ENCODE measurements around the gene SLX9.

SLX9 gene

DNA sequence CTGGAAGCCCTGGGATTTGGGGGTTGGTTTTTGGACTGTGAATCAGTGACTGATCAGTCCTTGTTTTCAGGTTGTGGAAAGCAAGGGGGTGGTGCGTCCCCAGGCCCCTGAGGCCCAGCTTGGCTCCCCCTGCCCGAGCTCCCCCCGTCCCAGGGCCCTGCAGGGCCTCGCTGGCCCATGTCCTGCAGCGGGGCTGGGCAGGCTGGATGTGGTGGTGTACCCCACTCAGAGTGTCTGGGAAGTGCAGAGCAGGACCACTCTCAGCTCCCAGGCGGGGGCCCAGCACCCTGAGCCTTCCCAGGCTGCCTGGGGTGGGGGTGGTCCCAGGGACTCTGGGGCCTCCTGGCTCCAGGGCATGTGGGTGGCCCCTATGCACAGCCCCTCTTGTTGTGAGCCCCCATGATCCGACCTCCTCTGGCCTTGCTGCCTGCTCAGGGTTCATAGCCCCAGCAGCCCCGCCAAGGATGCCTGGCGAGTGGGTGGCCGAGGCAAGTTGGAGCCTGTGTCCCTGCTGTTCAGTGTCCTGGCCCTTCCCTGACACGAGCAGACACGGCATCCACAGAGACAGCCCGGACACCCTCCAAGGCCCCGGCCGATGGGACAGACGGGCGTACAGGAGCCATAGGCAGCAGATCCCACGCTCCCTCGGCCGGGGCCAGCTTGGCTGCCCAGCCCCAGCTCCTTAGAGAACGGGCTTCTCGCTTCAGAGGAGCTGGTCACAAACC is 37.9 kb downstream of the SLX9 start:
- DNase-seq (ENCODE audit: low spot score): no peak

- DNase-seq (ENCODE audit: low spot score): no peak
Observed at GRCh38 chr21:44979687-44980561, 40.1 kb downstream of the SLX9 start.

GRCh38 chr21:44980562-44981489 is 41.0 kb downstream of the SLX9 start:
- DNase-seq (ENCODE audit: low spot score): no peak

GRCh38 chr21:44982558-44983250 is 42.9 kb downstream of the SLX9 start:
- DNase-seq (ENCODE audit: low spot score): no peak

GRCh38 chr21:44983421-44984206 is 43.8 kb downstream of the SLX9 start:
- no peak for DNase-seq (ENCODE audit: low spot score)

DNA sequence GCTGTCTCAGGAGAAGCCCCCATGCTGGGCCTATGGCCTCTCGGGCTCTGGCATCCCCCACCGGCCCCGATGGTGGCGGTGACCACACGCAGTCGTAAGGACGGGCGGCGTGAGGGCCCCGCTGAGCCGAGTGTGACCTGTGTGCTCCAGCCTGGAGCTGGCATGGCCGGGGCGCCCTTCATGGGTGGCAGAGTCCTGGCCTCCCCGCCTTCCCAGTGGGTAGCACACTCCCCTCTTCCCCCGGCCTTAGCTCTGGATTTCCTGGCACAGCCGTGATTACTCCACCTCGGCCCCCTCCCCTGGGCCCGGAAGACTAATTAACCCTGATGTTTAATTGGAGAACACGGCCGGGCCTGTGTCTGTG is 44.6 kb downstream of the SLX9 start:
- DNase-seq (ENCODE audit: low spot score): no peak

DNA sequence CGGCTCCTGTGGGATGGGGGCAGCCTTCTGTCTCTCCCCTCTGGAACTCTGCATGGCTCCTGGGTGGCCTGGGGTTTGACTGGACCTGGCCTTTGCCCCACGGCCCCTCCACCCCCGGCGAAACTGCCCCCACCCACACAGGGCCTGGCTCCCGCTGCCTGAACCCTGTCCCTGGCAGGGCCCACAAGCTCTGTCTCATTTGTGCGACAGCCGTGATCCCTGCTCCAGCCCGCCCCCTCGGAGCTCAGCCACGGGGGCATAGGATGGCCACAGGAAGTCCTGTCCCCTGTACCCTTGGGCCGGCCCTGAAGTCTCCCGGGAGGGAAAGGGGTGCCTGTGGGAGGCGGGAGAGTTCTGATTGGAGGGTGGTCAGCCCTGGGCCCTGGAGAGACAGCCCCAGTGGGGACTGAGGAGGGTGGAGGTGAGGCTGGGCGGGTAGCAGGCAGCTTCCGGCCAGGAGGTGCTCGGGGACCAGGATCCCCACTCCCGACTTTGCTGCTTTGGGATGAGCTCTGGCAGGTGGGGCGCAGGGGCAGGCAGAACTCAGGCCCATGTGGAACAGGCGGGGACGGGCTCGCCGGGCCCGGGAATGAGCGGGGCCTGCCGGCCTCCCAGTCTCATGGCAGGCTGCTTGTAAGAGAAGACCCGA is 45.1 kb downstream of the SLX9 start:
- no peak for DNase-seq (ENCODE audit: low spot score)

DNA sequence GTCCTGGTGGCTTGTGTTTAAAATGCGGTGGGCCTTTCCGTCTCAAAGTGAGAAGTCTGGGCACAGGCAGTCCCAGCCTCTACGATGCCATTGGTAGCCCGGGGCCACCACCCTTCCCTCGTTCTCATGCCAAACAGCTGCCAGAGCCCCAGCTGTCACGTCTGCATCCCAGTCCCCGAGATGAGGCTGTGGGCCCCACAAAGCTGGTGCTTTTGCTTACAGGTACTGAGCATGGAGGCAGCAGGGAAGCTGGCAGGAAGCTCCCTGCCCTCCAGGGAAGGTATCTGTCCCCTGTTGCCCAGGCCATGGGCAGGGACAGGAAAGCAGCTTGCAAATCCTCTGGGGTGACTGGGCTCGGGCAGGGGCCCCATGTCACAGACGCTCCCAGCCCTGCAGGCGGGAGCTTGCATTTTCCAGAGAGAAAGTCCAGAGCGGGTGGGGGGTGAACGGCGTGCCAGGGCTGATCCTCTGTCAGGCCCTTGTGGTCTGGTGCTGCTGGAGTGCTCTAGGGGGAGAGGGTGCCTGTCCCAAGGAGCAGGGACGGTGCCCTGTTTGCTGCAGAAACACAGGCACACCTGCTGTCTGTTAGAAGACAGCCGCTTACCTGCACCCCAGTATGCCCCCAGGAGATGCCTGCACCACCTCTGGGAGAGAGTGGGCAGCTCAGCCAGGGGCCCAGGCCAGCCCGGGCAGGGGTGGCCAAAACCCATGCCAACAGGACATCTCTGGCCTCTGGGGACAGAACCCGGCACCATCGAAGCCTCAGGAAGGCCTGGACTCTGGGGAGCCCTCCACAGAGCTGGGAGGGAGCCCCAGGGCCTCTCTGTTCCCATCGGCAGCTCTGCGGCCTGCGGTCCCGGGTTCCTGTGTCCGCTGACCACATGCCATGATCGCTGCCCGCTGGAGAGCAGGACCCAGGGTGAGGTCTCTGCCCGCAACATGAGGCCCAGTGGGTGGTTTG is 45.9 kb downstream of the SLX9 start:
- DNase-seq (ENCODE audit: low spot score): no peak

DNA sequence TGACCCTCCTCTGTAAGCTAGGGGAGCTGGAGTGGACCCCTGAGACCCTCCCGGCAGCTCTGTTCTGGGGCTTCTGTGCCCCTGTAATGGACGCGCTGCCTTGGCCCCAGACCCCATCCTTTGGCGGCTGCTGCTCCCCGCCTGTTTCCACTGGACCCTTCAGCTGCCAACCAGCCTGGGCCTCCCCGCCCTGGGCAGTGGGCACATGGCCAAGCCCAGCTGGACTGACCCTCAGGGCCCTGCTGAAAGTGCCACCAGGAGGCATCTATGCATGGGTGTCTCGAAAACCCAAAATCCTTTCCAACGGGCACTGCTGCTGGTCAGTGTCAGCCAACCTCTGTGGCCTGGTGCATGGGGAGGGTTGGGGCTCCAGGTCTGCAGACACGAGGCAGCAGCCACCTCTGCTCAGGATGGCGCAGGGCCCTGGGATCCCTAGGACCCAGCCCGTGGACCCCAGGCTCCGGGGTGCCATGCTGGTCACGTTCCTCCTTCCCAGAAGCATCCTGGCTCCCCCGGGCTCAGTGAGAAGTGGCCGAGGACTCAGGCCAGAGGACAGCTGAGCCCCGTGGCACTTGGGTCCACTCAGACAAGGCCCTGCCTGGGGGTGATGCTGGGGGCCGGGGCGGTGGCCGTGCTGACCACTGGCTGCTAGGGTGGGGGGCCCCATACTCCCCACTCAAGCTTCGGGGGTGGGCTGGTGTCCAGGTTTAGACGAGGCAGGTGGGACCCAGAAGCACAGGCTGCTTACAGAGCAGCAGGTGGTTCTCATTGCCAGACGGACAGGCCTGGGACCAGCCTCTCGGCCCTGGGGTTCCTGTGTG is 46.9 kb downstream of the SLX9 start:
- no peak for DNase-seq (ENCODE audit: low spot score)

DNA sequence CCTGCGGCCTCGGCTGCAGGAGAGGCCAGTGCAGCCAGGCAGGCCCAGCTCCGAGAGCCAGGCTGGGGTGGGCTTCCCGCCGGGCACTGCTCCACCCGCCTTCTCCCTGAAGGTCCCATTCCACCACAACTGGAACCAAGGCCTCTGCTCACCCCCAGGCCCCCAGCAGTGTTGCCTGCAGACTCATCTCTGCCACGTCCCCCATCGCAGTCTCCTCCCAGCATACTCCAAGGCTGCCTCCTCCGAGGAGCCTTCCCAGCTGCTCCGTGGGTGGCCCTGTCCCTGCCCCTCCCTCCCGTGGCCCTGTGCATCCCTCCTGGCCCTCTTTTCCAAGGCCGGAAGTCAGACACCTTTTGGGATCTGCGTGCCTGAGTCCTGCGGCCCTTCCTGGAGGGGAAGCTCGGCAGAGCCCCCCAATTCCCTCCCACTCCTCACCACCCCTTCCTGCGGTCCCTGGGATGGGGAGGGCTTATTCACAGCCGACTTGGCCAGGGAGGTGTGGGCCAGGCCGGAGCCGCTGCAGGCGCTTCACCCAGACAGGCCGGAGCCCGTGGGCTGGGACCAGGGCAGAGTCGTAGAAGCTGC is 47.6 kb downstream of the SLX9 start:
- DNase-seq (ENCODE audit: low spot score): no peak

- DNase-seq (ENCODE audit: low spot score): no peak
Observed at GRCh38 chr21:44987886-44988606, 48.2 kb downstream of the SLX9 start.

DNA sequence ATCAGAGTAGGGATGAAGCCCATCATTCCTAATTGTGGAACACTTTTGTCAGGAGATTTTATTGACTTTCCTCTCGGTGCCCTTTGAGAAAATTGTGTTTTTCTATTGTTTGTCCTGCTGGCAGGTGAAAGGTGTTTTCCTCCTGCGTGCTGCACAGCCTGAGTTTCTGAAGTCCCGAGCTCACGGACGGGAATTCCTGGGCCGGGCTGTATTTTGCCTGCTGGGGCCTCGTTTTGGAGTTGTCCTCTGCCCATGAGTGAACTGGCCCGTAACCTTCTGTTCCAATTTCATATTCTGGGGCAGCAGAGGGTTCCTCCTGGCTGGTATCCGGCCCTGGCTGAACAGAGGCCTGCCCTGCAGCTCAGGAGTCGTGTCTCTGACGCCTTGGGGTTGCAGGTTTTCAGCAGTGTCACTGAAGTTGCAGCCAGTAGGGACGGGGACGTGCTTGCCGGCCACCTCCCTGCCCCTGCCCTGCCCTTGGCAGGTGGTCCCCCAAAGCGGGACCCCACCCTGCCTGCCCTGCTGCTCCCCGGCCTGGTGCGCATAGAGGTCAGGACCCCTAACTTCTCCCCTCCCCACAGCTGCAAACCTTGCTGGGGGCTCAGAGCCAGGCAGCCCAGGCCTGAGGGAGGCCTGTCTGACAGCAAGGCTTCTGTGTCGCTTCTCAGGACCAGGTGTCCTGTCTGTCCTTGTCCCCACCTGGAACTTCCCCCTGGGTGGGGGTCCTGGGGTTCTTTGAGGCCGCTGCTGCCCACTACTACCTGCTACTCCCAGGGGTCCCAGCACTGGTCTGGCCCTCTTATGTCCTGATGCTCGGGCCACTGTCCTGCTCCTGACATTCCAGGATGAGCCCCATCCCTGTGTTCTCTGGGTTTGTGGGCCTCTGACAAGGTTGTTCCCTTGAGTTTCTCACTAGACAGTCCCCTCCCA is 49.0 kb downstream of the SLX9 start:
- DNase-seq (ENCODE audit: low spot score): no peak

DNA sequence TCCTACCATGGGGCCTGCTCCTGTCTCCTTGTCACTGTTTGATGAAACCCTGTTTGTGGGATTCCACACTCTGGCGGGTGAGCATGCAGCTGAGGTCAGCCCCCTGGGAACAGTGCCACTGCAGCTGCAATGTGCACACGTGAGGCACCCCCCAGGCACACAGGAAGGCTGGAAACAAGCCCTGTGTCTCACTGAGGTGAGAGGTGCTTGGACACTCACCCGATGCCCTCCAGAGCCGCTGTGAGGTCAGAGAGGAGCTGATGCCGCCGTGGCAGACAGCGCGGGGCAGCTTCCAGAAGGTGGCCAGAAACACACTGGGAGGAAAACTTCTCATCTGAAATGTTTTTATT is 49.7 kb downstream of the SLX9 start:
- DNase-seq (ENCODE audit: low spot score): no peak

DNA sequence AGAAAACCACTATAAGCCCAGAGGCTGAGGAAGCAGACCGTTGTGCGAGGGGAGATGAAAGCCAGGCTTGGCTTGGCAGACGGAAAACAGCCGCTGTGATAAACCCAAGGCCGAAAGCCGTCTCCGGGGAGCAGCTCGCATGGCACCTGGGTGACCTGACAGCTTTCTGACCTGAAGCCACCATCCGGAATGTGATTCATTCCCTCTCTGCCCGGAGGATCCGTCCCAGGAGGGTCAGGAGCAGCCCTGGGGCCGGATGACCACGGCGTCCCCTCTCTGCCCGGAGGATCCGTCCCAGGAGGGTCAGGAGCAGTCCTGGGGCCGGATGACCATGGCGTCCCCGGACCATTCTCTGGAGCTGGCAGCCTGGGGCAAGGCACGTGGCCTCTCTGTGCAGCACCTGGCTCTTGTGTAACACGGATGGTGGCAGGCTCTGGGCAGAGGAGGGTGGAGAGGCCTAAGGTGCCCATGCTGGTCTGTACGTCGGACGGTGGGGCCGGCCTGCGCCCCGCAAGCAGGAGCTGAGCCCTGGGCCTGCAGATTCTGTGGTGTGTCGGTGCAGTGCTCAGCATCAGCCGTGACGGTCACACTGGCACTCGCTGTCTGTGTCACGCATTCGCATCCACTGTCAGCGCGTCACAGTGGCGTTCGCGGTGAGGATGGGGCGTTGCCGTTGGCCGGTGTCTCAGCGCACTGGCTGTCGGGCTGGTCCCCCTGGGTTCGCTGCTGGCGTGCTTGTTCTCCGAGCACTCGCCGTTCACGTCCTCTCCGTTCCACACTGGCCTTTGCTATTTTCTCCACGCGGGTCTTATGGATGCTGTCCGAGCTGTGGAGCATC is 50.3 kb downstream of the SLX9 start:
- no peak for DNase-seq (ENCODE audit: low spot score)

- DNase-seq (ENCODE audit: low spot score): no peak
Observed at GRCh38 chr21:44990921-44991320, 51.1 kb downstream of the SLX9 start.
